ENCODE results near the gene LARGE2. TPM values are rescaled to one million over a fixed set of nuclear protein-coding genes. Genes with fewer than 3 reads are reported as not detected.

LARGE2 gene
- total and polyA plus RNA-seq, 4 donors = 2.4 to 18.4 (median 14.5) TPM

DNA sequence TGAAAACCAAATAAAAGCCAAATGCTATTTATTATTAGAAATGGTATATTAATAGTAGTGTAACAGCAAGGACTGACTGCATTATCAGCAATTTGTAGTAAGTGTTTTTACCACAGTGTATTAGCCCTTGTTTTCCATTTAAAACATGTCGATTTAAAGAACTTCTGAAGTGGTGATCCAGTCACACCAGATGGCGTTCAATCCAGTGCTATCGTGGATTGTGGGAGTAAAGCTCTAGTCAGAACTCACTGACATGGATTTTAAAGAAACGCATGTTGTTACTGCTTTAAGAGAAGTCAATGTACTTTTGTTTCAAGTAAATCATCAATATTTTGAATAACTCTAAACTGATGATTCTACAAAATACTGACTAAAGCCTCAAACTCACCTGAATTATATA lies 51.1 kb downstream of the LARGE2 start:
- Histone ChIP-seq H3K4me3 (no peak overlapping the region), H3K9me3 (ENCODE audit: control insufficient read depth in 4 of 4, insufficient read depth in 3 of 4, low read length in 3 of 4) (no peaks in the 10 kb centered on the region), H3K4me1 (ENCODE audit: control insufficient read depth in 5 of 5, insufficient read depth in 5 of 5, low read length in 5 of 5) (peaks cover 0 to 2% (median 0%) of the 10 kb centered on the region in 5 donors), H3K36me3 (ENCODE audit: control insufficient read depth in 4 of 4, insufficient read depth in 4 of 4, low read length in 4 of 4) (peaks cover 9 to 28% (median 14%) of the 10 kb centered on the region in 4 donors), H3K9ac (ENCODE audit: insufficient read depth in 1 of 2, low read length in 2 of 2) (no peak overlapping the region), H3K27ac (ENCODE audit: low read depth in 1 of 2, low read length in 1 of 2) (no peak overlapping the region), H3K27me3 (ENCODE audit: control insufficient read depth in 3 of 3, insufficient read depth in 3 of 3, low read length in 2 of 3) (no peaks in the 10 kb centered on the region)
- 90 to 94% methylated on average over 4 of the region's 4 CpGs for WGBS, 2 donors
- TF ChIP-seq CTCF (IDR thresholded peaks at IDR 0.05; ENCODE audit: control extremely low read depth, extremely low read depth) = no peak
- DNase-seq = no peak
- no peak for ATAC-seq (ENCODE audit: insufficient read depth, low FRiP score)

- ATAC-seq (ENCODE audit: insufficient read depth, low FRiP score) (no peak), DNase-seq (no peak)
- WGBS, 2 donors = 93 to 100% methylated on average over 1 of the region's 1 CpG
- no peak for TF ChIP-seq CTCF (IDR thresholded peaks at IDR 0.05; ENCODE audit: control extremely low read depth, extremely low read depth)
- no peak overlapping the region for H3K4me3 ChIP-seq
- H3K27me3 ChIP-seq (ENCODE audit: control insufficient read depth in 3 of 3, insufficient read depth in 3 of 3, low read length in 2 of 3) = no peaks in the 10 kb centered on the region
- H3K36me3 ChIP-seq (ENCODE audit: control insufficient read depth in 4 of 4, insufficient read depth in 4 of 4, low read length in 4 of 4) = peaks cover 7 to 26% (median 9%) of the 10 kb centered on the region in 4 donors
- no peaks in the 10 kb centered on the region for H3K9me3 ChIP-seq (ENCODE audit: control insufficient read depth in 4 of 4, insufficient read depth in 3 of 4, low read length in 3 of 4)
- no peak overlapping the region for H3K27ac ChIP-seq (ENCODE audit: low read depth in 1 of 2, low read length in 1 of 2)
- H3K9ac ChIP-seq (ENCODE audit: insufficient read depth in 1 of 2, low read length in 2 of 2) = no peak overlapping the region
- H3K4me1 ChIP-seq (ENCODE audit: control insufficient read depth in 5 of 5, insufficient read depth in 5 of 5, low read length in 5 of 5) = peaks cover 0 to 2% (median 0%) of the 10 kb centered on the region in 5 donors
These were observed 52.4 kb downstream of the LARGE2 start for GRCh38 chr11:45974806-45975205.

Other genes with a start within 250 kb of the LARGE2 start
- gene SLC35C1, start 117.5 kb upstream of the LARGE2 start, total RNA-seq = 10 to 100 TPM in 1 of 2 donors, 1 to 10 TPM in 1; 5.4 to 27.2 TPM
- gene SLC35C1, start 117.5 kb upstream of the LARGE2 start, polyA plus RNA-seq = 10 to 100 TPM; 21.1 to 35.9 TPM
- gene CRY2, start 75.2 kb upstream of the LARGE2 start, total RNA-seq = 10 to 100 TPM; 51.5 to 55.0 TPM
- 10 to 100 TPM; 16.2 to 16.9 TPM for gene CRY2, start 75.2 kb upstream of the LARGE2 start, polyA plus RNA-seq
- 10 to 100 TPM in 1 of 2 donors, 1 to 10 TPM in 1; 5.1 to 15.4 TPM for gene MAPK8IP1, start 37.0 kb upstream of the LARGE2 start, total RNA-seq
- 1 to 10 TPM; 4.7 to 6.3 TPM for gene MAPK8IP1, start 37.0 kb upstream of the LARGE2 start, polyA plus RNA-seq
- under 1 TPM; 0.51 to 0.67 TPM for gene FREY1, start 15.4 kb upstream of the LARGE2 start, total RNA-seq
- gene FREY1, start 15.4 kb upstream of the LARGE2 start, polyA plus RNA-seq = under 1 TPM; 0.15 to 0.28 TPM
- gene PEX16, start 4.8 kb upstream of the LARGE2 start, total RNA-seq = 10 to 100 TPM; 14.2 to 34.8 TPM
- 10 to 100 TPM; 36.9 to 38.2 TPM for gene PEX16, start 4.8 kb upstream of the LARGE2 start, polyA plus RNA-seq
- gene PHF21A, start 198.8 kb downstream of the LARGE2 start, total RNA-seq = 10 to 100 TPM; 37.5 to 57.0 TPM
- 10 to 100 TPM; 16.2 to 22.4 TPM for gene PHF21A, start 198.8 kb downstream of the LARGE2 start, polyA plus RNA-seq

Data from lung (tissue), 12 donors.